Hepatocyte (in vitro differentiated cells): ENCODE data around the gene ARSJ. TPM values are rescaled to one million over a fixed set of nuclear protein-coding genes. Genes with fewer than 3 reads are reported as not detected.
A peak's percentile ranks its signal among the peaks of the same experiment; 100 is the strongest.

Experiments used
- DNase-seq: peaks from one replicate; pipeline ENCODE4 v3.0.0-alpha.2; 2016; ENCODE audit warnings: low spot score
- H2AFZ ChIP-seq: fragments of 200-600 bp; sonication (generic); 2 replicates; pipeline ENCODE4 v1.6.0; 2016; ENCODE audit warnings: antibody characterized with exemption, mild to moderate bottlenecking
- H3K27ac ChIP-seq: fragments of 200-600 bp; sonication (generic); 2 replicates; pipeline ENCODE4 v1.5.1; 2016; ENCODE audit warnings: mild to moderate bottlenecking
- H3K27me3 ChIP-seq: fragments of 200-600 bp; sonication (generic); 2 replicates; pipeline ENCODE4 v1.6.1; 2016
- H3K36me3 ChIP-seq: fragments of 200-600 bp; sonication (generic); replicated peaks from 2 replicates; pipeline ENCODE4 v1.5.1; 2016; ENCODE audit warnings: low read depth; ENCODE audit not compliant: insufficient read depth
- H3K4me1 ChIP-seq: fragments of 200-600 bp; sonication (generic); 2 replicates; pipeline ENCODE4 v1.5.1; 2016; ENCODE audit warnings: mild to moderate bottlenecking, moderate library complexity; ENCODE audit not compliant: insufficient read depth
- H3K4me2 ChIP-seq: fragments of 200-600 bp; sonication (generic); 2 replicates; pipeline ENCODE4 v1.6.0; 2016
- H3K4me3 ChIP-seq: fragments of 200-600 bp; sonication (generic); 2 replicates; pipeline ENCODE4 v1.5.1; 2016; ENCODE audit warnings: mild to moderate bottlenecking
- H3K79me2 ChIP-seq: fragments of 200-600 bp; sonication (generic); 2 replicates; pipeline ENCODE4 v1.6.0; 2017; ENCODE audit warnings: mild to moderate bottlenecking
- H3K9me2 ChIP-seq: fragments of 200-600 bp; sonication (generic); replicated peaks from 2 replicates; pipeline ENCODE4 v1.6.0; 2017; ENCODE audit warnings: mild to moderate bottlenecking; ENCODE audit not compliant: insufficient read depth
- H3K9me3 ChIP-seq: fragments of 200-600 bp; sonication (generic); 2 replicates; pipeline ENCODE4 v1.5.1; 2016; ENCODE audit warnings: low read depth, mild to moderate bottlenecking
- H4K20me1 ChIP-seq: fragments of 200-600 bp; sonication (generic); 2 replicates; pipeline ENCODE4 v1.6.0; 2016; ENCODE audit warnings: mild to moderate bottlenecking; ENCODE audit not compliant: insufficient read depth, poor library complexity, severe bottlenecking
- CTCF ChIP-seq: fragments of 200-600 bp; sonication (generic); IDR thresholded peaks from 2 replicates; pipeline ENCODE4 v1.5.1; 2016; ENCODE audit warnings: antibody characterized with exemption, mild to moderate bottlenecking; ENCODE audit not compliant: poor library complexity
- EZH2 ChIP-seq: fragments of 200-600 bp; sonication (generic); IDR thresholded peaks from 2 replicates; pipeline ENCODE4 v1.6.1; 2016; ENCODE audit warnings: antibody characterized with exemption, mild to moderate bottlenecking, borderline replicate concordance
- EZH2phosphoT487 ChIP-seq: fragments of 200-600 bp; sonication (generic); IDR thresholded peaks from one replicate; pipeline ENCODE4 v1.6.1; 2018; ENCODE audit warnings: antibody characterized with exemption, mild to moderate bottlenecking, low read depth, moderate library complexity; ENCODE audit not compliant: unreplicated experiment, severe bottlenecking
- WGBS: methylation state at CpG from one replicate; pipeline ENCODE4 v1.1.6; 2016; ENCODE audit warnings: low lambda C conversion rate; ENCODE audit errors: missing lambda C conversion rate; 5-methylcytosine and 5-hydroxymethylcytosine counted together
- polyA plus RNA-seq: library from polyadenylated mRNA; unstranded; fragments of >200 nt; fragmentation: Nextera tagmentation; extraction: Ambion mirVana; gene quantifications from 2 replicates; pipeline ENCODE4 v1.2.1, GENCODE V29; 2016
- total RNA-seq: library from RNA; depleted of rRNA; stranded (reverse); fragments of >200 nt; gene quantifications from 2 replicates; pipeline ENCODE4 v1.2.3, GENCODE V29; 2014

ARSJ gene
- total and polyA plus RNA-seq, 2 experiments from 2014 or later = 7.6 to 13.8 TPM

- no peaks in the 10 kb centered on the region for H3K4me1 ChIP-seq
- no peaks in the 10 kb centered on the region for H3K27me3 ChIP-seq
- H4K20me1 ChIP-seq = no peaks in the 10 kb centered on the region
- no peaks in the 10 kb centered on the region for H3K9me2 ChIP-seq
- no peaks in the 10 kb centered on the region for H3K9me3 ChIP-seq
- H3K4me2 ChIP-seq = no peak overlapping the region
- no peak overlapping the region for H2AFZ ChIP-seq
- DNase-seq = no peak
- H3K4me3 ChIP-seq = no peak overlapping the region
- TF ChIP-seq CTCF = no peak
- no peak for TF ChIP-seq EZH2phosphoT487
- TF ChIP-seq EZH2 = no peak
- H3K27ac ChIP-seq = no peak overlapping the region
- H3K79me2 ChIP-seq = no peaks in the 10 kb centered on the region
- H3K36me3 ChIP-seq = no peaks in the 10 kb centered on the region
- 89% methylated on average over 1 of the region's 1 CpG for WGBS
Observed at GRCh38 chr4:113904877-113905276, 74.6 kb downstream of the ARSJ start.

GRCh38 chr4:113901994-113902787 lies 77.3 kb downstream of the ARSJ start:
- peak; percentile 63 for DNase-seq
- peak overlapping the region; percentile 66 for H3K4me2 ChIP-seq
- no peaks in the 10 kb centered on the region for H3K4me1 ChIP-seq
- no peaks in the 10 kb centered on the region for H3K27me3 ChIP-seq
- H3K36me3 ChIP-seq = no peaks in the 10 kb centered on the region
- H3K4me3 ChIP-seq = no peak overlapping the region
- 78% methylated on average over 13 of the region's 13 CpGs for WGBS
- no peaks in the 10 kb centered on the region for H3K9me2 ChIP-seq
- no peaks in the 10 kb centered on the region for H3K9me3 ChIP-seq
- H3K79me2 ChIP-seq = no peaks in the 10 kb centered on the region
- TF ChIP-seq CTCF (peak; percentile 33), EZH2 (no peak), EZH2phosphoT487 (no peak)
- H2AFZ ChIP-seq = peak overlapping the region; percentile 78
- H4K20me1 ChIP-seq = no peaks in the 10 kb centered on the region
- peak overlapping the region; percentile 86 for H3K27ac ChIP-seq

- Histone ChIP-seq H3K4me1 (no peaks in the 10 kb centered on the region), H3K9me3 (no peaks in the 10 kb centered on the region), H3K36me3 (no peaks in the 10 kb centered on the region), H2AFZ (no peak overlapping the region), H3K9me2 (no peaks in the 10 kb centered on the region), H3K4me2 (no peak overlapping the region), H3K4me3 (no peak overlapping the region), H3K79me2 (no peaks in the 10 kb centered on the region), H3K27me3 (no peaks in the 10 kb centered on the region), H4K20me1 (no peaks in the 10 kb centered on the region), H3K27ac (no peak overlapping the region)
- TF ChIP-seq CTCF (no peak), EZH2phosphoT487 (no peak), EZH2 (no peak)
- no peak for DNase-seq
Observed at GRCh38 chr4:113899271-113900070, 80.0 kb downstream of the ARSJ start.
